Left ventricle myocardium inferior (tissue), 1 donor: ENCODE results near the gene SAMHD1. TPM values are rescaled to one million over a fixed set of nuclear protein-coding genes. Genes with fewer than 3 reads are reported as not detected.
A peak's percentile ranks its signal among the peaks of the same experiment; 100 is the strongest.
"Not testable (repeated sequence)": the region's sequence is repeated elsewhere in the genome, so short reads cannot be mapped to it uniquely, and the experiment has no call there.

Experiments
- DNase-seq: peaks from one replicate; pipeline ENCODE4 v3.0.0-alpha.2; 2020
- H3K27ac ChIP-seq: fragments of 200-600 bp; replicated peaks from 2 replicates; pipeline ENCODE4 v1.8.0; 2021
- H3K27me3 ChIP-seq: fragments of 200-600 bp; 2 replicates; pipeline ENCODE4 v1.8.0; 2021; ENCODE audit warnings: low read depth
- H3K36me3 ChIP-seq: fragments of 200-600 bp; 2 replicates; pipeline ENCODE4 v1.8.0; 2021
- H3K4me1 ChIP-seq: fragments of 200-600 bp; 2 replicates; pipeline ENCODE4 v1.8.0; 2021
- H3K4me3 ChIP-seq: fragments of 200-600 bp; 2 replicates; pipeline ENCODE4 v1.8.0; 2021; ENCODE audit warnings: mild to moderate bottlenecking, moderate library complexity
- H3K9me3 ChIP-seq: fragments of 200-600 bp; replicated peaks from 2 replicates; pipeline ENCODE4 v1.8.0; 2021
- intact Hi-C: fragments of 100-400 bp; cut with micrococcal nuclease; formaldehyde crosslinking; loops from one replicate; pipeline ENCODE4 v1.11.0; 2022
- long read RNA-seq: library from polyadenylated mRNA; unstranded; transcript quantifications from one replicate; pipeline ENCODE4 v2.0.0, GENCODE V29; 2021
- total RNA-seq: library from RNA; stranded (reverse); fragmentation: NEBNext Ultra II Directional; extraction: Animal tissue kit (Norgen Biotek cat#: 25700); gene quantifications from one replicate; pipeline ENCODE4 v1.2.1, GENCODE V29; 2021
- TF ChIP-seq, protein P1 (sequence below): fragments of 200-600 bp; IDR thresholded peaks from 2 replicates; pipeline ENCODE4 v1.8.0; 2021; ENCODE audit warnings: antibody characterized with exemption, mild to moderate bottlenecking, borderline replicate concordance
- donor health status: DM: no; HTN: yes; CAD: no; lungs with severe emphysema.

SAMHD1 gene
- 37.8 TPM for total RNA-seq
- long read RNA-seq, full-length matches to known transcripts, result 7 of 17 reads
- long read RNA-seq, partial matches to known transcripts, result 3 of 17 reads
- long read RNA-seq, other reads (novel, unspliced or antisense), result 7 of 17 reads

DNA sequence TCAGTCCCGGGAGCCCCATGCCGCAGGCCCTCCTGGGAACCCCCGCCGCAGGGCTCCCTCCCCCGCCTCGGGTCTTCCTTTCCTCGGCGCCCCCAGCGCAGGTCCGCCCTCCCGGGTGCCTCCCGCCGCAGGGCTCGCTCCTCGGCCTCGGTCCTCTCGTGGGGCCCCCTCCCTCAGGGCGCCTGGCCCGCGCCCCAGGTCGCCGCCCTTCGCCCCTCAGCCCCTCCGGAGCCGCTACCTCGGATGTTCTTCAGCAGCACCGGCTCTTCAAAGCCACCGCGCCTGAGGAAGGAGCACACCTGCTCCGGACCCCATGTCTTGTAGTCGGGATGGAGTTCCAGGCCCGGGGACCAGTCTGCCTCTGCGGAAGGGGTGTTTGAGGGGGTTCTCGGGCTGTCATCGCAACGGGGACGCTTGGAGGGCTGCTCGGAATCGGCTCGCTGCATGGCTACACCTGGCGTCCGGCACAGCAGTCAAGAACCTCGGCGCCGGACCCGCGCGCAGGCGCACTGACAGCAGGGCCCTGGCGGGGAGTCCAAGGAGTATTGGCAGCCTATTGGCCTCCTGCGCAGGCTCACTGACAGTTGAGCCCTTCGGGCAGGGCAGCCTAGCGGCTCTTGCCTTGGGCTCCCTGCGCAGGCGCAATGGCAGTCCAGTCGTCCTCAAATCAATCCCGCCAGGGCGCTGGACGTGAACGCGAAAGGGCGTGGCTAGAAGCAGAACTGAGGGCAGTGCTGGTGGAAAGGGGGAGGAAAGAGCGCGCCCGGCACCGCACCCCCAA is at the start of gene SAMHD1:
Gene SAMHD1 (minus strand): TSS at position 511 of the 781 bp plus-strand sequence. CDS start 65 bp downstream, at position 446.
- peak within 1 kb of the TSS; percentile 89 for H3K4me3 ChIP-seq
- peaks cover 58% of the 10 kb centered on the region for H3K4me1 ChIP-seq
- no peaks in the 10 kb centered on the region for H3K27me3 ChIP-seq
- intact Hi-C loops, result no loop called here
- TF ChIP-seq, protein P1, sequence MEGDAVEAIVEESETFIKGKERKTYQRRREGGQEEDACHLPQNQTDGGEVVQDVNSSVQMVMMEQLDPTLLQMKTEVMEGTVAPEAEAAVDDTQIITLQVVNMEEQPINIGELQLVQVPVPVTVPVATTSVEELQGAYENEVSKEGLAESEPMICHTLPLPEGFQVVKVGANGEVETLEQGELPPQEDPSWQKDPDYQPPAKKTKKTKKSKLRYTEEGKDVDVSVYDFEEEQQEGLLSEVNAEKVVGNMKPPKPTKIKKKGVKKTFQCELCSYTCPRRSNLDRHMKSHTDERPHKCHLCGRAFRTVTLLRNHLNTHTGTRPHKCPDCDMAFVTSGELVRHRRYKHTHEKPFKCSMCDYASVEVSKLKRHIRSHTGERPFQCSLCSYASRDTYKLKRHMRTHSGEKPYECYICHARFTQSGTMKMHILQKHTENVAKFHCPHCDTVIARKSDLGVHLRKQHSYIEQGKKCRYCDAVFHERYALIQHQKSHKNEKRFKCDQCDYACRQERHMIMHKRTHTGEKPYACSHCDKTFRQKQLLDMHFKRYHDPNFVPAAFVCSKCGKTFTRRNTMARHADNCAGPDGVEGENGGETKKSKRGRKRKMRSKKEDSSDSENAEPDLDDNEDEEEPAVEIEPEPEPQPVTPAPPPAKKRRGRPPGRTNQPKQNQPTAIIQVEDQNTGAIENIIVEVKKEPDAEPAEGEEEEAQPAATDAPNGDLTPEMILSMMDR, result peak; percentile 32
- H3K36me3 ChIP-seq, result no peaks in the 10 kb centered on the region
- H3K9me3 ChIP-seq, result no peaks in the 10 kb centered on the region
- peak; percentile 96 for DNase-seq
- peak within 1 kb of the TSS; percentile 93 for H3K27ac ChIP-seq

DNA sequence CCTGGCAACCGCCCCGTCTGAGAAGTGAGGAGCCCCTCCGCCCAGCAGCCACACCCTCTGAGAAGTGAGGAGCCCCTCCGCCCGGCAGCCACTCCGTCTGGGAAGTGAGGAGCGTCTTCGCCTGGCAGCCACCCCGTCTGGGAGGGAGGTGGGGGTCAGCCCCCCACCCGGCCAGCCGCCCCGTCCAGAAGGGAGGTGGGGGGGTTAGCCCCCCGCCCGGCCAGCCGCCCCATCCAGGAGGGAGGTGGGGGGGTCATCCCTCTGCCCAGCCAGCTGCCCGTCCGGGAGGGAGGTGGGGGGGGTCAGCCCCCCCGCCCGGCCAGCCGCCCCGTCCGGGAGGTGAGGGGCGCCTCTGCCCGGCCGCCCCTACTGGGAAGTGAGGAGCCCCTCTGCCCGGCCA is 48.7 kb upstream of the SAMHD1 start:
- H3K4me1 ChIP-seq, H3K4me3 ChIP-seq, H3K9me3 ChIP-seq, H3K27me3 ChIP-seq, DNase-seq, H3K27ac ChIP-seq, intact Hi-C loops: not testable (repeated sequence)
- peaks cover 14% of the 10 kb centered on the region for H3K36me3 ChIP-seq

DNA sequence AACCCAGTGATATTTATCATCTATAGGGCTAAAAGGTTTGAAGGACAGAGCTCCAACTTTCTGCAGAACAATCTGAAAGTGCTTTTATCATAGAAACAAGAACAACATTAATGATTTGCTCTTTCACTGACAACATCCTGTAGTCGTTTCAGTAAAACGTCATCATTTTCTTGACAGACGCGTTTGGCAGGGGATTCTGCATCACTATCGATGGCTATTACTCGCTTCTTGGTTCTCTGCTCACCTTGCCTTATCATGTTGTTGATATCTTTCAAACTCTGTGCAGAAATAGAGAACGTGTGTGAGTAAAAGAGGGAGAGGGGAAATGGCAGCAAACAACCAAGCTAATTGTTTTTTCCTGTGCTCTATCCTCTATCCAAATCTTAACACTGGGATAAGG is 47.1 kb upstream of the SAMHD1 start:
- H3K27ac ChIP-seq, result no peak overlapping the region
- no peak for DNase-seq
- no peaks in the 10 kb centered on the region for H3K4me1 ChIP-seq
- H3K4me3 ChIP-seq, result no peak overlapping the region
- H3K27me3 ChIP-seq, result no peaks in the 10 kb centered on the region
- peaks cover 13% of the 10 kb centered on the region for H3K36me3 ChIP-seq
- TF ChIP-seq, protein P1, result no peak
- no peaks in the 10 kb centered on the region for H3K9me3 ChIP-seq
- intact Hi-C loops, result no loop called here

- intact Hi-C loops, result no loop called here
- Histone ChIP-seq H3K4me3 (no peak overlapping the region), H3K36me3 (no peaks in the 10 kb centered on the region), H3K27me3 (no peaks in the 10 kb centered on the region), H3K27ac (no peak overlapping the region), H3K9me3 (peaks cover 11% of the 10 kb centered on the region), H3K4me1 (no peaks in the 10 kb centered on the region)
- TF ChIP-seq, protein P1, result no peak
- no peak for DNase-seq
These were observed 45.6 kb upstream of the SAMHD1 start for GRCh38 chr20:36997121-36997520.

DNA sequence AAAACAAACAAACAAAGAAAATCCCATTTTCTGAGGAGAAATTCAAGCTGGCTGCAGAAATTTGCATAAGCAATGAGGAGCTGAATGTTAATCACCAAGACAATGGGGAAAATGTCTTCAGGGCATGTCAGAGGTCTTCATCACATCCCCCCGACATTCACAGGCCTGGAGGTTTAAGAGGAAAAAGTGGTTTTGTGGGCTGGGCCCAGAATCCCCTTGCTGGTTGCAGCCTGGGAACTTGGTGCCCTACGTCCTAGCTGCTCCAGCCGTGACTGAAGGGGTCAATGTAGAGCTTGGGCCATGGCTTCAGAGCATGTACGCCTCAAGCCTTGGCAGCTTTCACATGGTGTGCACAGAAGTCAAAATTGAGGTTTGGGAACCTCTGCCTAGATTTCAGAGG is 42.7 kb upstream of the SAMHD1 start:
- H3K4me1 ChIP-seq, intact Hi-C loops, H3K27me3 ChIP-seq, H3K36me3 ChIP-seq, DNase-seq, H3K27ac ChIP-seq, H3K4me3 ChIP-seq: not testable (repeated sequence)
- peaks cover 11% of the 10 kb centered on the region for H3K9me3 ChIP-seq

GRCh38 chr20:36992802-36993334 is 41.4 kb upstream of the SAMHD1 start:
- H3K27ac ChIP-seq, result no peak overlapping the region
- no peaks in the 10 kb centered on the region for H3K27me3 ChIP-seq
- H3K4me3 ChIP-seq, result no peak overlapping the region
- no peaks in the 10 kb centered on the region for H3K36me3 ChIP-seq
- no peak for DNase-seq
- TF ChIP-seq, protein P1, result no peak
- H3K4me1 ChIP-seq, result no peaks in the 10 kb centered on the region
- H3K9me3 ChIP-seq, result peaks cover 11% of the 10 kb centered on the region
- intact Hi-C loops, result no loop called here
